ENCODE measurements around the gene PPP2R2B.

- no peak for TF ChIP-seq YY1 (IDR thresholded peaks at IDR 0.05; ENCODE audit: low read depth)
- TF ChIP-seq RAD21 (IDR thresholded peaks at IDR 0.05; ENCODE audit: low read depth) = no peak
- TF ChIP-seq, protein P1, sequence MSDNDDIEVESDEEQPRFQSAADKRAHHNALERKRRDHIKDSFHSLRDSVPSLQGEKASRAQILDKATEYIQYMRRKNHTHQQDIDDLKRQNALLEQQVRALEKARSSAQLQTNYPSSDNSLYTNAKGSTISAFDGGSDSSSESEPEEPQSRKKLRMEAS (IDR thresholded peaks at IDR 0.05) = no peak
- no peak for TF ChIP-seq TEAD4 (IDR thresholded peaks at IDR 0.05)
Observed at GRCh38 chr5:146797658-146798057, 80.9 kb downstream of the PPP2R2B start.
